H1 (cell line): Measurements from ENCODE around the gene CKAP2L.

ENCODE experiments used
- CEBPB ChIP-seq: IDR thresholded peaks from 2 replicates; pipeline ENCODE4 v1.6.1; 2012; ENCODE audit warnings: low read depth, low read length
- EP300 ChIP-seq, 2 experiments: IDR thresholded peaks; 1 replicate in 1 of 2; 2 replicates in 1 of 2; pipeline ENCODE4 v1.6.1; 2011 to 2012; ENCODE audit warnings: low read depth in 2 of 2, low read length in 2 of 2, mild to moderate bottlenecking in 2 of 2, borderline replicate concordance in 1 of 2, inconsistent platforms in 1 of 2, moderate library complexity in 1 of 2
- KDM5A ChIP-seq: fragments of 200-600 bp; IDR thresholded peaks from 2 replicates; pipeline ENCODE4 v1.7.1; 2012; ENCODE audit warnings: mild to moderate bottlenecking, low read length, inconsistent platforms, mixed read lengths
- MAFK ChIP-seq: IDR thresholded peaks from 2 replicates; pipeline ENCODE4 v1.6.1; 2012; ENCODE audit warnings: low read depth, mild to moderate bottlenecking, improper control_type of control experiment, low read length
- POLR2A ChIP-seq, 2 experiments: IDR thresholded peaks; 1 replicate in 1 of 2; 2 replicates in 1 of 2; pipeline ENCODE4 v1.6.1; 2011; ENCODE audit warnings: low read depth in 2 of 2, low read length in 2 of 2, mild to moderate bottlenecking in 2 of 2; ENCODE audit errors: control extremely low read depth in 1 of 2
- POLR2AphosphoS5 ChIP-seq: IDR thresholded peaks from 2 replicates; pipeline ENCODE4 v1.6.1; 2011; ENCODE audit warnings: low read depth, low read length
- USF2 ChIP-seq: IDR thresholded peaks from 2 replicates; pipeline ENCODE4 v1.6.1; 2011; ENCODE audit warnings: low read length, improper control_type of control experiment
- TF ChIP-seq, protein P1 (sequence below), 3 experiments: IDR thresholded peaks; 1 replicate in 2 of 3; 2 replicates in 1 of 3; pipeline versions ENCODE4 v1.5.1 to v1.6.1; 2011; ENCODE audit warnings: low read length in 3 of 3, mild to moderate bottlenecking in 3 of 3, inconsistent platforms in 2 of 3, low read depth in 1 of 3, moderate library complexity in 1 of 3; ENCODE audit not compliant: insufficient read depth in 1 of 3; ENCODE audit errors: control extremely low read depth in 1 of 3

DNA sequence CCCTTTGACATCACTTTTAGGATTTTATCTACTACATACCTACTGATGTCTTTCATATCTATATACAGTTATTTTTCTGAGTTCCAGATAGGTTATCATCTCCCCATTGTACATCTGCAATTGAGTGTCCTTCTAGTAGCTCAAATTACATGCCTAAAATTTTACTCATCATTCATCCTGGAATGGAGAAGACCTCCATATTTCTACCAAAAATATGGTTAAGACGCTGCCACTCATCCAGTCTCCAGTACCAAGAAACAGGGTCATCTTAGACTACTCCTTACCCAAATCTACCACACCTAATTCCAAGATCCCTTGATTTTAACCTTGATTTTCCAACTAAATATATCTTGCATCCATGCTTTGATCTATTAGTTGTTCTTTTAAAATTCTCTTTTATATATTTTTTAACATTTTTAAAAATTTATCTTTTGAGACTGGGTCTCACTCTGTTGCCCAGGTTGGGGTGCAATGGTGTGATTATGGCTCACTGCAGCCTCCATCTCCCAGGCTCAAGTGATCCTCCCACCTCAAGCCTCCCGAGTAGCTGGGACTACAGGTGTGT, 8.6 kb upstream of the CKAP2L start:
- TF ChIP-seq, protein P1, sequence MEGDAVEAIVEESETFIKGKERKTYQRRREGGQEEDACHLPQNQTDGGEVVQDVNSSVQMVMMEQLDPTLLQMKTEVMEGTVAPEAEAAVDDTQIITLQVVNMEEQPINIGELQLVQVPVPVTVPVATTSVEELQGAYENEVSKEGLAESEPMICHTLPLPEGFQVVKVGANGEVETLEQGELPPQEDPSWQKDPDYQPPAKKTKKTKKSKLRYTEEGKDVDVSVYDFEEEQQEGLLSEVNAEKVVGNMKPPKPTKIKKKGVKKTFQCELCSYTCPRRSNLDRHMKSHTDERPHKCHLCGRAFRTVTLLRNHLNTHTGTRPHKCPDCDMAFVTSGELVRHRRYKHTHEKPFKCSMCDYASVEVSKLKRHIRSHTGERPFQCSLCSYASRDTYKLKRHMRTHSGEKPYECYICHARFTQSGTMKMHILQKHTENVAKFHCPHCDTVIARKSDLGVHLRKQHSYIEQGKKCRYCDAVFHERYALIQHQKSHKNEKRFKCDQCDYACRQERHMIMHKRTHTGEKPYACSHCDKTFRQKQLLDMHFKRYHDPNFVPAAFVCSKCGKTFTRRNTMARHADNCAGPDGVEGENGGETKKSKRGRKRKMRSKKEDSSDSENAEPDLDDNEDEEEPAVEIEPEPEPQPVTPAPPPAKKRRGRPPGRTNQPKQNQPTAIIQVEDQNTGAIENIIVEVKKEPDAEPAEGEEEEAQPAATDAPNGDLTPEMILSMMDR (IDR thresholded peaks at IDR 0.05; ENCODE audit: control extremely low read depth in 1 of 3, insufficient read depth in 1 of 3, low read depth in 1 of 3, low read length in 3 of 3), result no peak
- no peak for TF ChIP-seq MAFK
- no peak for TF ChIP-seq POLR2AphosphoS5
- TF ChIP-seq POLR2A (IDR thresholded peaks at IDR 0.05; ENCODE audit: control extremely low read depth in 1 of 2, low read depth in 2 of 2, low read length in 2 of 2), result no peak
- no peak for TF ChIP-seq EP300 (IDR thresholded peaks at IDR 0.05; ENCODE audit: borderline replicate concordance in 1 of 2, low read depth in 2 of 2, low read length in 2 of 2)
- TF ChIP-seq KDM5A, result no peak
- no peak for TF ChIP-seq USF2
- TF ChIP-seq CEBPB, result no peak
